ENCODE data around the gene PPARG.

PPARG gene

GRCh38 chr3:12479919-12480427 is 191.1 kb downstream of the PPARG start:
- DNase-seq (ENCODE audit: low read depth in 2 of 2), result no peak

- no peak for DNase-seq (ENCODE audit: low read depth in 2 of 2)
Observed at GRCh38 chr3:12483410-12483809, 194.5 kb downstream of the PPARG start.

DNA sequence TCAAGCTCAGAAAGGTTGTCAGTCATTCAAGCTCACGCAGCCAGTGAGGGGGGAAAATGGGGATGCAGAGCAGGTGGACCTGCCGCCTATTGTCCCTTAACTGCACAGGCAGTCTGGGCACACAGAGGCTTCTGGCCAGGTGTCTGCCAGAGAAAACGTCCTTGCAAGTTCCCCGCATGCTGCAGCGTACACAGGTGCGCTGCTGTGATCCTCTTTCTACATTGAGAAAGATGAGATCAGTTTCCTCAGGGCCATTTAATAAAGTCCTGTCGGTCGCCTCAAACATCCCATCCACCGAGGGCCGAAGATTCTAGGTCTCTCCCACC is 195.0 kb downstream of the PPARG start:
- no peak for DNase-seq (ENCODE audit: low read depth in 2 of 2)
